Osteocyte (in vitro differentiated cells): Measurements from ENCODE around the gene PLEKHA3. TPM values are rescaled to one million over a fixed set of nuclear protein-coding genes. Genes with fewer than 3 reads are reported as not detected.

Source experiments
- DNase-seq: peaks from one replicate; pipeline ENCODE4 v3.0.0; 2021; ENCODE audit warnings: mixed read lengths; ENCODE audit not compliant: unreplicated experiment; ENCODE audit errors: extremely low spot score
- H3K27ac Mint-ChIP-seq: one replicate; pipeline ENCODE4 v1.8.0; 2021; ENCODE audit warnings: mild to moderate bottlenecking, mixed read lengths; ENCODE audit not compliant: unreplicated experiment
- H3K27me3 Mint-ChIP-seq: one replicate; pipeline ENCODE4 v1.8.0; 2021; ENCODE audit warnings: mixed read lengths; ENCODE audit not compliant: unreplicated experiment
- H3K36me3 Mint-ChIP-seq: one replicate; pipeline ENCODE4 v1.8.0; 2021; ENCODE audit warnings: mixed read lengths; ENCODE audit not compliant: unreplicated experiment
- H3K4me1 Mint-ChIP-seq: one replicate; pipeline ENCODE4 v1.8.0; 2021; ENCODE audit warnings: mixed read lengths; ENCODE audit not compliant: unreplicated experiment
- H3K4me3 Mint-ChIP-seq: one replicate; pipeline ENCODE4 v1.8.0; 2021; ENCODE audit warnings: mild to moderate bottlenecking, moderate library complexity, mixed read lengths; ENCODE audit not compliant: unreplicated experiment
- H3K9me3 Mint-ChIP-seq: one replicate; pipeline ENCODE4 v1.8.0; 2021; ENCODE audit warnings: mixed read lengths; ENCODE audit not compliant: unreplicated experiment
- CTCF ChIP-seq: fragments of 200-600 bp; sonication (generic); IDR thresholded peaks from 2 replicates; pipeline ENCODE4 v1.5.0; 2021; ENCODE audit warnings: antibody characterized with exemption, mild to moderate bottlenecking, moderate library complexity
- total RNA-seq: library from RNA; stranded (reverse); gene quantifications from 2 replicates; pipeline ENCODE4 v1.2.1, GENCODE V29; 2021

Gene PLEKHA3
- total RNA-seq, 1 donor from 2014 or later = 29.1 TPM

- Mint-ChIP-seq H3K9me3 (no peaks in the 10 kb centered on the region), H3K27ac (no peak overlapping the region), H3K27me3 (no peaks in the 10 kb centered on the region), H3K36me3 (peaks cover 1% of the 10 kb centered on the region), H3K4me1 (peaks cover 33% of the 10 kb centered on the region), H3K4me3 (no peak overlapping the region)
- DNase-seq = no peak
- no peak for TF ChIP-seq CTCF
Measured at GRCh38 chr2:178473931-178474330, 6.3 kb upstream of the PLEKHA3 start.

DNA sequence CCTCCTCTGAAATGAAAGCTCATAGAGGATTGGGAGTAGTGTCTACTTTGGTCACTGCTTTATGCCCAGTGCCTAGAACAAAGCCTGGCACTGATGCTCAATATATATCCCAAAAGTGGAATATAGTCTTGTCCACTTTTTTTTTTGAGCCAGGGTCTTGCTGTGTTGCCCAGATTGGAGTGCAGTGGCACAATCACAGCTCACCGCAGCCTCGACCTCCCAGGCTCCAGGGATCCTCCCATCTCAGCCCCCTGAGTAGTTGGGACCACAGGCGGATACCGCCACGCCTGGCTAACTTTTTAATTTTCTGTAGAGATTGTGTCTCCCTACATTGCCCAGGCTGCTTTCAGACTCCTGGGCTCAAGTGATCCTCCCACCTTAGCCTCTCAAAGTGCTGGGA, 5.7 kb upstream of the PLEKHA3 start:
- Mint-ChIP-seq H3K27ac (no peak overlapping the region), H3K4me3 (no peak overlapping the region), H3K4me1 (peaks cover 39% of the 10 kb centered on the region), H3K27me3 (no peaks in the 10 kb centered on the region), H3K36me3 (no peaks in the 10 kb centered on the region), H3K9me3 (no peaks in the 10 kb centered on the region)
- no peak for DNase-seq
- TF ChIP-seq CTCF = no peak

- no peaks in the 10 kb centered on the region for H3K9me3 Mint-ChIP-seq
- peaks cover 44% of the 10 kb centered on the region for H3K4me1 Mint-ChIP-seq
- no peak overlapping the region for H3K4me3 Mint-ChIP-seq
- no peaks in the 10 kb centered on the region for H3K36me3 Mint-ChIP-seq
- no peak for TF ChIP-seq CTCF
- DNase-seq = no peak
- no peaks in the 10 kb centered on the region for H3K27me3 Mint-ChIP-seq
- no peak overlapping the region for H3K27ac Mint-ChIP-seq
Measured at GRCh38 chr2:178476477-178476876, 3.8 kb upstream of the PLEKHA3 start.

DNA sequence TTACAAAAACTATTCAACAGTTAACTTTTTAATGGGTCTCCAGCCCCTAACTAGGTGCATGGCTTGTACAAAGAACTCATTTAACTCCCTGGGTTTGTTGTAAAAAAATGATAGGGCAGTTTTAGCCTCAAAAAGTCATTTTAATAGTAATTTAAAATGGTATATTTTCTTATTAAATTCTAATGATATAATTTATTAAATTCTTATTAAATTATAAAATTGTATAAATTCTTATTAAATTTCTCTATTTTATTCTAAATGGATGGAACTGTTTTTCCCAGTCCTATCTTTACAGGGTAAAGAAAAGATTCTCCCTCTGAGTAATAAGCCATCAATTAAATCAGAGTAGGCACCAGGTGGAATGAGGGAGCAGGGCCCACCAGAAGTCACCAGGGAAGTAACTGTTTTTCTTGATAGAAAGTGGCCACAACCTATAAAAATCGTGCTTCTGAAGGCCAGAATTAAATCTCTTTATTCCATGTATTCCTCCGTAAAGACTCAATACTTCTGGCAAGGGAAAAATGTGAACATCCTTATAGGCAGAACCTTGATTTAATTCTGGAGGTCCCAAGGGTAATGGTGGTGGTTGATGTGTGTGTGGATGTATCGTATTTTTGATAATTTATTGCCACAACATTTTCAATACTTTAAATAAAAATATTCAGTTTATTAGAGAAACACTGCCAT, 2.7 kb upstream of the PLEKHA3 start:
- peaks cover 55% of the 10 kb centered on the region for H3K4me1 Mint-ChIP-seq
- no peaks in the 10 kb centered on the region for H3K36me3 Mint-ChIP-seq
- H3K27me3 Mint-ChIP-seq = no peaks in the 10 kb centered on the region
- no peak for TF ChIP-seq CTCF
- H3K4me3 Mint-ChIP-seq = peak overlapping the region; percentile 94
- H3K27ac Mint-ChIP-seq = peak overlapping the region; percentile 100
- H3K9me3 Mint-ChIP-seq = no peaks in the 10 kb centered on the region
- no peak for DNase-seq

- Mint-ChIP-seq H3K4me1 (peaks cover 59% of the 10 kb centered on the region), H3K4me3 (peak overlapping the region; percentile 94), H3K27ac (peak overlapping the region; percentile 100), H3K36me3 (no peaks in the 10 kb centered on the region), H3K9me3 (no peaks in the 10 kb centered on the region), H3K27me3 (no peaks in the 10 kb centered on the region)
- DNase-seq = no peak
- no peak for TF ChIP-seq CTCF
Measured at GRCh38 chr2:178478130-178478438, 2.2 kb upstream of the PLEKHA3 start.
